ENCODE data around the gene STXBP6.

The STXBP6 gene

GRCh38 chr14:24990773-24991172 is 59.2 kb downstream of the STXBP6 start:
- TF ChIP-seq FOXP2 (optimal IDR thresholded peaks at IDR 0.05; ENCODE audit: borderline replicate concordance, extremely low read depth, extremely low read length, insufficient read depth) (no peak), TAF1 (IDR thresholded peaks at IDR 0.05; ENCODE audit: borderline replicate concordance, insufficient read depth, low read length) (no peak), POLR2AphosphoS5 (IDR thresholded peaks at IDR 0.05; ENCODE audit: low read depth, low read length) (no peak), SIN3A (IDR thresholded peaks at IDR 0.05; ENCODE audit: borderline replicate concordance, insufficient read depth, low read length) (no peak), REST (IDR thresholded peaks at IDR 0.05; ENCODE audit: insufficient read depth in 1 of 2, low read depth in 2 of 2, low read length in 2 of 2) (no peak)

- no peak for TF ChIP-seq FOXP2 (optimal IDR thresholded peaks at IDR 0.05; ENCODE audit: borderline replicate concordance, extremely low read depth, extremely low read length, insufficient read depth)
- no peak for TF ChIP-seq SIN3A (IDR thresholded peaks at IDR 0.05; ENCODE audit: borderline replicate concordance, insufficient read depth, low read length)
- no peak for TF ChIP-seq POLR2AphosphoS5 (IDR thresholded peaks at IDR 0.05; ENCODE audit: low read depth, low read length)
- TF ChIP-seq TAF1 (IDR thresholded peaks at IDR 0.05; ENCODE audit: borderline replicate concordance, insufficient read depth, low read length) = no peak
- TF ChIP-seq REST (IDR thresholded peaks at IDR 0.05; ENCODE audit: insufficient read depth in 1 of 2, low read depth in 2 of 2, low read length in 2 of 2) = no peak
These were observed 59.9 kb downstream of the STXBP6 start for GRCh38 chr14:24990050-24990449.

DNA sequence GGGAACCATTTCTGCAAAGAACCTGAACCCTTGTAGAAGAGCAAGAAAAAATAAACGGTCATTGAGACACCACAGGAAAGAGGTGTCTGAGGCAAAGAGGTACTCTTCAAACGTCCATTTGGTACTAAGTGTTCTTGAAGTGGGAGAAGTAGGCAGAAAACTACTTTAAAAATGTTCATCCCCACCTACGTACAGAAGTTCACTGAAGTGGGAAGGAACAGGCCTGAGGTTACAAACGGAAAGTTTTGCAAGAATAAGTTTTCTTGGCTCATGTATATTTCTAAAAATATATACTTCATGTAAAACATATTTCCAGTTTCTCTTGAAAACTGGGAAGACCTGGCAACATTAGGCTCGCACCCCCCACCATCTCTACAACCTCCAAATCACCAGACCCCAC is 61.2 kb downstream of the STXBP6 start:
- TF ChIP-seq TAF1 (IDR thresholded peaks at IDR 0.05; ENCODE audit: borderline replicate concordance, insufficient read depth, low read length) (no peak), FOXP2 (optimal IDR thresholded peaks at IDR 0.05; ENCODE audit: borderline replicate concordance, extremely low read depth, extremely low read length, insufficient read depth) (no peak), REST (IDR thresholded peaks at IDR 0.05; ENCODE audit: insufficient read depth in 1 of 2, low read depth in 2 of 2, low read length in 2 of 2) (no peak), POLR2AphosphoS5 (IDR thresholded peaks at IDR 0.05; ENCODE audit: low read depth, low read length) (no peak), SIN3A (IDR thresholded peaks at IDR 0.05; ENCODE audit: borderline replicate concordance, insufficient read depth, low read length) (no peak)

DNA sequence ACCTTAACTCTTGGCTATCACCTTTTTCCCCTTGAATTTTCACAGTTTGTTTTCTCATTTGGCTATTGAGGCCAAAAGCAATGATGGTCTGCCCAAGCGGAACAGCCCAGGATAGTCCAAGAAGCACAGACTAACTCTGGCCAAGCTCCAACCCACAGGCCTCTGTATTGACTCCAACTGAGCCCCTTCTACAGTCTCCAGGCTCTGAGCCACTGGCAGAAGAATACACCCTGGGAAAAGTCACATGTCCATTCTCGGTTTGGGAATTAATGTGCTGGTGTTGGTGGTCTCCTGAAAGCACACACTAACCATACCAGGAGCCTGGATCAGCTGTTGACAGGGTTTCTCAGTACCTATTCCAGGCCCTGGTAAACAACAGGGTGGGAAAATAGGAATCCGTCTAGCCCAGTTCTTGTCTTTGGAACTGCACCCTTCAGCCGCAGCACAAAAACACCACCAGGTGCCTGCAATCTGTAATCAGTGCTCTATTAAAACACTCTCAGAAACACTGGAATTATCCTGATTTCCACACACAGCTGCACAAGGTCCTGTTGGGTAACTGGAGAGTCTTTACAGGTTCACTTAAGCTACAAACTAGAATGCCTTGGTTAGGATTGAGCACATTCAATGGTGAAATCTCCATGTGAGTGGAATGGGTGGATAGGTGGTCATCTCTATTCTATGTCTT is 63.6 kb downstream of the STXBP6 start:
- no peak for TF ChIP-seq POLR2AphosphoS5 (IDR thresholded peaks at IDR 0.05; ENCODE audit: low read depth, low read length)
- TF ChIP-seq TAF1 (IDR thresholded peaks at IDR 0.05; ENCODE audit: borderline replicate concordance, insufficient read depth, low read length) = no peak
- no peak for TF ChIP-seq SIN3A (IDR thresholded peaks at IDR 0.05; ENCODE audit: borderline replicate concordance, insufficient read depth, low read length)
- no peak for TF ChIP-seq REST (IDR thresholded peaks at IDR 0.05; ENCODE audit: insufficient read depth in 1 of 2, low read depth in 2 of 2, low read length in 2 of 2)
- TF ChIP-seq FOXP2 (optimal IDR thresholded peaks at IDR 0.05; ENCODE audit: borderline replicate concordance, extremely low read depth, extremely low read length, insufficient read depth) = no peak
